A673 (cell line): ENCODE results near the gene CCM2. TPM values are rescaled to one million over a fixed set of nuclear protein-coding genes. Genes with fewer than 3 reads are reported as not detected.

Experiments
- BruUV-seq: library from RNA; stranded (reverse); fragments of 400-500 nt; replicated peaks from 2 replicates; lab custom pipeline; 2021; lab: Mats Ljungman, UMichigan
- CTCF ChIA-PET: fragments of 300-600 bp; sonication (Branson Sonifier 250); formaldehyde crosslinking; loops from one replicate; lab custom pipeline; 2022; ENCODE audit warnings: antibody characterized with exemption; lab: Charles Lee
- POLR2A ChIA-PET: fragments of 300-600 bp; sonication (Branson Sonifier 250); formaldehyde crosslinking; loops from one replicate; lab custom pipeline; 2022; ENCODE audit warnings: antibody characterized with exemption; ENCODE audit not compliant: low non-redundant PET; lab: Charles Lee
- DNase-seq: peaks from one replicate; pipeline ENCODE4 v3.0.0-alpha.2; 2015; ENCODE audit warnings: low spot score
- H3K27ac ChIP-seq: fragments of 200-600 bp; sonication (generic); 2 replicates; pipeline ENCODE4 v1.5.1; 2016; ENCODE audit warnings: mixed run types, low read depth, mild to moderate bottlenecking, mixed read lengths, antibody characterized with exemption, low read length; ENCODE audit not compliant: poor library complexity, severe bottlenecking
- H3K27me3 ChIP-seq: fragments of 200-600 bp; sonication (generic); replicated peaks from 2 replicates; pipeline ENCODE4 v1.6.1; 2017; ENCODE audit warnings: mixed run types, low read depth, mild to moderate bottlenecking, mixed read lengths, antibody characterized with exemption, low read length; ENCODE audit not compliant: insufficient read depth, poor library complexity
- H3K36me3 ChIP-seq: fragments of 200-600 bp; sonication (generic); 2 replicates; pipeline ENCODE4 v1.6.1; 2016; ENCODE audit warnings: mixed run types, mild to moderate bottlenecking, mixed read lengths, antibody characterized with exemption, low read length; ENCODE audit not compliant: insufficient read depth, poor library complexity, severe bottlenecking
- H3K4me1 ChIP-seq: fragments of 200-600 bp; sonication (generic); 2 replicates; pipeline ENCODE4 v1.6.1; 2017; ENCODE audit warnings: mixed run types, mild to moderate bottlenecking, mixed read lengths, antibody characterized with exemption, low read length; ENCODE audit not compliant: insufficient read depth, poor library complexity, severe bottlenecking
- H3K4me3 ChIP-seq: fragments of 200-600 bp; sonication (generic); 2 replicates; pipeline ENCODE4 v1.5.1; 2016; ENCODE audit warnings: low read depth, mixed run types, mild to moderate bottlenecking, mixed read lengths, low read length; ENCODE audit not compliant: poor library complexity, severe bottlenecking
- H3K9me3 ChIP-seq: fragments of 200-600 bp; sonication (generic); 2 replicates; pipeline ENCODE4 v1.6.1; 2016; ENCODE audit warnings: mixed run types, low read depth, mild to moderate bottlenecking, mixed read lengths, antibody characterized with exemption, low read length; ENCODE audit not compliant: poor library complexity, severe bottlenecking
- EZH2 ChIP-seq: fragments of 200-600 bp; sonication (generic); IDR thresholded peaks from 2 replicates; pipeline ENCODE4 v1.6.1; 2017; ENCODE audit warnings: borderline replicate concordance, low read depth, mild to moderate bottlenecking, mixed read lengths, antibody characterized with exemption, low read length; ENCODE audit not compliant: poor library complexity, severe bottlenecking
- intact Hi-C: fragments of 100-400 bp; cut with micrococcal nuclease; formaldehyde crosslinking; loops from one replicate; pipeline ENCODE4 v1.10.0; 2022; ENCODE audit not compliant: unreplicated experiment
- total RNA-seq: library from RNA; stranded (reverse); gene quantifications from 2 replicates; pipeline ENCODE4 v1.2.3, GENCODE V29; 2021
- TF ChIP-seq, protein P1 (sequence below): fragments of 300-800, 200-600 bp; sonication (generic); conservative IDR thresholded peaks from 2 replicates; pipeline ENCODE4 v1.5.1; 2017; ENCODE audit warnings: low read depth, mild to moderate bottlenecking, antibody characterized with exemption, low read length, moderate library complexity, mixed read lengths

Gene CCM2
- total RNA-seq, 1 experiment from 2014 or later = 35.2 TPM

DNA sequence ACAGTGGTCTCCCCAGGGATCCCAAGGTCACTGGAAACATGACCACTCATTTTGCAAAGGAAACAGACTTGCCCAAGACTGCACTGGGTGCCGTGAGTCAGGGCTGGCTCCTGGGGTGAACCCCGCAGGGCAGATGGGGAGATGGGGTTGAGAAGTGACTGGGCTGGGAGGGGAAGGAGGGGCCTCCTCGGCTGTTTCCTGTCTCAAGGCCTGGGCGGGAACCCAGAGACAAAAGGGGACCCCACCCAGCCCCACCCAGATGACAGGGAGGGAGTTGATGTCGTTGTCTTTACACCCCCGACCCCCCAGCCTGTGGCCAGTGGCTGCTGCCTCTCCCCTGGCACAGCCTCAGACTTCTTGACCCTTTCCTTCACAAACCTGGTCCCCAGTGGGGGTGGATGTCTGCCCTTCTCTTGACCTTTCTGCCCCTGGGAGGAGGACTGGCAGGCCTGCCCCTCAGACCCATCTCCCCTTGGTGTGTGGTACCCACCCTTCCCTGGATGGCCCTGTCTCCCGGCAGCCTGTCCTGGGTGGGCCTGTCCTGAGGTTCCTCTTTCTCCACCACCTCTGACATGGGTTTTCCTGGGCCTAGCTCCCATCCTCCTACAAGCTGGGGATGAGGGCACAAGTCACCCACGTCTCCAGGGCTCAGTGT lies 22.6 kb upstream of the CCM2 start:
- POLR2A ChIA-PET = interaction anchor here (0.6 kb wide), 1 partner anchor 133 kb away, joined by 5 read pairs; no protein-coding TSS in a partner anchor
- CTCF ChIA-PET = interaction anchor here (0.6 to 0.8 kb wide), 2 partner anchors 12 to 22 kb away, joined by 3 to 5 read pairs; no protein-coding TSS in a partner anchor
- no TSS peak for BruUV-seq
- peak overlapping the region; percentile 50 for H3K27ac ChIP-seq
- no peaks in the 10 kb centered on the region for H3K27me3 ChIP-seq
- H3K4me3 ChIP-seq = no peak overlapping the region
- no peak for DNase-seq
- peaks cover 28% of the 10 kb centered on the region for H3K4me1 ChIP-seq
- H3K36me3 ChIP-seq = peaks cover 2% of the 10 kb centered on the region
- intact Hi-C loops = no loop called here
- TF ChIP-seq, protein P1, sequence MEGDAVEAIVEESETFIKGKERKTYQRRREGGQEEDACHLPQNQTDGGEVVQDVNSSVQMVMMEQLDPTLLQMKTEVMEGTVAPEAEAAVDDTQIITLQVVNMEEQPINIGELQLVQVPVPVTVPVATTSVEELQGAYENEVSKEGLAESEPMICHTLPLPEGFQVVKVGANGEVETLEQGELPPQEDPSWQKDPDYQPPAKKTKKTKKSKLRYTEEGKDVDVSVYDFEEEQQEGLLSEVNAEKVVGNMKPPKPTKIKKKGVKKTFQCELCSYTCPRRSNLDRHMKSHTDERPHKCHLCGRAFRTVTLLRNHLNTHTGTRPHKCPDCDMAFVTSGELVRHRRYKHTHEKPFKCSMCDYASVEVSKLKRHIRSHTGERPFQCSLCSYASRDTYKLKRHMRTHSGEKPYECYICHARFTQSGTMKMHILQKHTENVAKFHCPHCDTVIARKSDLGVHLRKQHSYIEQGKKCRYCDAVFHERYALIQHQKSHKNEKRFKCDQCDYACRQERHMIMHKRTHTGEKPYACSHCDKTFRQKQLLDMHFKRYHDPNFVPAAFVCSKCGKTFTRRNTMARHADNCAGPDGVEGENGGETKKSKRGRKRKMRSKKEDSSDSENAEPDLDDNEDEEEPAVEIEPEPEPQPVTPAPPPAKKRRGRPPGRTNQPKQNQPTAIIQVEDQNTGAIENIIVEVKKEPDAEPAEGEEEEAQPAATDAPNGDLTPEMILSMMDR = no peak
- no peak for TF ChIP-seq EZH2
- no peaks in the 10 kb centered on the region for H3K9me3 ChIP-seq

DNA sequence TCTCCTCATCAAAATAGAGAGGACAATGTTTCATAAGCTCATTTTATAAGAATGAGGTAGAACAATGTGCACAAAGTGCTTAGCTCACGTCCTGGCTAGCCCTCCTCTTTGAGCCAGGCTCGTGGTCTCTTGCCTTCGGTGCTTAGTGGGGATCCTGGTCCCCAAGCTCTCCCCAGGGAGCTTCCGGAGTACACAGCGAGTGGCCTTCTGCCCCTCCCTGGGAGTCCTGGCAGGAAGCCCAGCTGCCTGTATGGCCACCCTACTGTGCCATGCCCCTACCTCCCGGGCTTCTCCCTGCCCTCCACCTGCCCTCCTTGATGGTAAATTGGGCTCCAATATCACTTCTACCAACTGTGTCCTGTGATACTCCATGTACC lies 22.1 kb upstream of the CCM2 start:
- Histone ChIP-seq H3K4me3 (no peak overlapping the region), H3K27ac (peak overlapping the region; percentile 50), H3K9me3 (no peaks in the 10 kb centered on the region), H3K27me3 (no peaks in the 10 kb centered on the region), H3K4me1 (peaks cover 28% of the 10 kb centered on the region), H3K36me3 (peaks cover 7% of the 10 kb centered on the region)
- TF ChIP-seq, protein P1 = no peak
- TF ChIP-seq EZH2 = no peak
- intact Hi-C loops = no loop called here
- ChIA-PET CTCF (interaction anchor here (0.6 to 0.8 kb wide), 2 partner anchors 12 to 22 kb away, joined by 3 to 5 read pairs; no protein-coding TSS in a partner anchor), POLR2A (interaction anchor here (0.6 to 0.7 kb wide), 2 partner anchors 133 to 259 kb away, joined by 4 to 5 read pairs; no protein-coding TSS in a partner anchor)
- BruUV-seq = no TSS peak
- peak; percentile 56 for DNase-seq

DNA sequence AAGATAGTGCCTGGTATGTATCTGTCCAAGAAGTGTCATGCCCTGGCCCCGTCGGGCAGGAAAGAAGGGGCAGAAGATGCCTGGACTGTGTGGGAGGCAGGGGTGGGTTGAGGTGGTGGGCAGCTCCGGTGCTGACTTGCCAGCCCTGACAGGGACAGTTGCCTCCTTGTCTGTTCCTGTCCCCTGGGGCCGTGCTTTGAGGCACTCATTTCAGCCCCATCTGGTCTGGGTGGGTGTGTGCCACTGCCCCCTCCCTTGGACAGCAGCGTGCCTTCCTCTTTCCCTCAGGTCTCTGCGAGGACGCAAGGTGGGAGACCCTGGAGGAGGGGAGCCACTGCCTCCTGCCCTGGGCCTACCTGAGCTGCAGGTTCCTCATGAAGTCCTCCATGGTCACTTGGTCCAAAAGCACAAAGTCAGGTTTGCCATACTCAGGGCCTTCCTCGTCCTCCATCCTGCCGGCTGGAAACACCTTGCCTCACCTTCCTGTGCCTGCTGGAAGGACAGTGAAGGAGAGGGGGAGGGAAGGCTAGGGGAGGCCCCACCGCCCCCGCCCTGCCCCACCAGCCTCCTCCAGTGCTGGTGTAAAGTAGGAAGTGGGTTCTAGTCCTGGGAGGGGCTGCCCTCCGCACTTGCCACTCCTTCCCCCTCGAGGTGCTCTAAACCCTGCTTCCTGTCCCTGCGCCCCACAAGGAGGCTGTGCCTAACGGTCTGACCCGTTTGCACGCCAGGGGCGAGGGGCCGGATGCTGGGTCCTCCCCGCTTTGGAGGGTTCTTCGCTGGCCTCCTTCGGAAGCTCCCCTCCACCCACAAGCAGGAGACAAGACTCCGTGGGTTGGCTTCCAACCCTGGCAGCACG lies 21.3 kb upstream of the CCM2 start, which contains the start of gene MYO1G:
MYO1G (minus strand) TSS at position 505 of the 856 bp plus-strand sequence; CDS start at position 451, 54 bp downstream.
- Histone ChIP-seq H3K27ac (peak within 1 kb of the TSS; percentile 80), H3K4me1 (peaks cover 28% of the 10 kb centered on the region), H3K9me3 (no peaks in the 10 kb centered on the region), H3K4me3 (no peak within 1 kb of the TSS), H3K36me3 (peaks cover 15% of the 10 kb centered on the region), H3K27me3 (no peaks in the 10 kb centered on the region)
- no peak for DNase-seq
- no peak for TF ChIP-seq EZH2
- TF ChIP-seq, protein P1 = no peak
- intact Hi-C loops = no loop called here
- POLR2A ChIA-PET = interaction anchor here (0.7 kb wide), 1 partner anchor 260 kb away, joined by 4 read pairs; no protein-coding TSS in a partner anchor
- BruUV-seq = no TSS peak
- CTCF ChIA-PET = no interaction called here
